ENCODE results near the gene TBATA.

The TBATA gene

DNA sequence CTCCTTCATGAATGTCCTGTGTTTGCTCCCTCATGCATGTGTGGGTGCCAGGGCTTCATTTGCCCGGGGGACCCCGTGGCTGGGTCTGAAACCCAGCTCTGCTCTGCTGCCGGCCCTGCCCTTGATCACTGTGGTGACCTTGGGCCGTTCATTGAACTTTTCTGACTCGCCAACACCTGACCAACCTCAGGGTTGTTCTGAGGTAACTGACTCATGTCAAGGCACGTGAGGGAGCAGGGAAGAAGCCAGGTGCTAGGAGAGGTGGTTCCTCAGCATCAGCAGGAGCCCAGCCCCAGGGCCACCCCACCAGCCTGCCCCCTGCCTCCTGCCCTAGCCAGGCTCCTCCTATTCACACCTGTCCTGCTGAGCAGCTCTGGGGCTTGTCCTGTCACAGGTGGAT lies 47.9 kb downstream of the TBATA start:
- TF ChIP-seq FOXP2 (optimal IDR thresholded peaks at IDR 0.05; ENCODE audit: borderline replicate concordance, extremely low read depth, extremely low read length, insufficient read depth) (no peak), POLR2AphosphoS5 (IDR thresholded peaks at IDR 0.05; ENCODE audit: low read depth, low read length) (no peak), TAF1 (IDR thresholded peaks at IDR 0.05; ENCODE audit: borderline replicate concordance, insufficient read depth, low read length) (no peak), SIN3A (IDR thresholded peaks at IDR 0.05; ENCODE audit: borderline replicate concordance, insufficient read depth, low read length) (no peak)
- TF ChIP-seq, protein P1, sequence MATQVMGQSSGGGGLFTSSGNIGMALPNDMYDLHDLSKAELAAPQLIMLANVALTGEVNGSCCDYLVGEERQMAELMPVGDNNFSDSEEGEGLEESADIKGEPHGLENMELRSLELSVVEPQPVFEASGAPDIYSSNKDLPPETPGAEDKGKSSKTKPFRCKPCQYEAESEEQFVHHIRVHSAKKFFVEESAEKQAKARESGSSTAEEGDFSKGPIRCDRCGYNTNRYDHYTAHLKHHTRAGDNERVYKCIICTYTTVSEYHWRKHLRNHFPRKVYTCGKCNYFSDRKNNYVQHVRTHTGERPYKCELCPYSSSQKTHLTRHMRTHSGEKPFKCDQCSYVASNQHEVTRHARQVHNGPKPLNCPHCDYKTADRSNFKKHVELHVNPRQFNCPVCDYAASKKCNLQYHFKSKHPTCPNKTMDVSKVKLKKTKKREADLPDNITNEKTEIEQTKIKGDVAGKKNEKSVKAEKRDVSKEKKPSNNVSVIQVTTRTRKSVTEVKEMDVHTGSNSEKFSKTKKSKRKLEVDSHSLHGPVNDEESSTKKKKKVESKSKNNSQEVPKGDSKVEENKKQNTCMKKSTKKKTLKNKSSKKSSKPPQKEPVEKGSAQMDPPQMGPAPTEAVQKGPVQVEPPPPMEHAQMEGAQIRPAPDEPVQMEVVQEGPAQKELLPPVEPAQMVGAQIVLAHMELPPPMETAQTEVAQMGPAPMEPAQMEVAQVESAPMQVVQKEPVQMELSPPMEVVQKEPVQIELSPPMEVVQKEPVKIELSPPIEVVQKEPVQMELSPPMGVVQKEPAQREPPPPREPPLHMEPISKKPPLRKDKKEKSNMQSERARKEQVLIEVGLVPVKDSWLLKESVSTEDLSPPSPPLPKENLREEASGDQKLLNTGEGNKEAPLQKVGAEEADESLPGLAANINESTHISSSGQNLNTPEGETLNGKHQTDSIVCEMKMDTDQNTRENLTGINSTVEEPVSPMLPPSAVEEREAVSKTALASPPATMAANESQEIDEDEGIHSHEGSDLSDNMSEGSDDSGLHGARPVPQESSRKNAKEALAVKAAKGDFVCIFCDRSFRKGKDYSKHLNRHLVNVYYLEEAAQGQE (IDR thresholded peaks at IDR 0.05; ENCODE audit: insufficient read depth in 1 of 2, low read depth in 2 of 2, low read length in 2 of 2) = no peak

DNA sequence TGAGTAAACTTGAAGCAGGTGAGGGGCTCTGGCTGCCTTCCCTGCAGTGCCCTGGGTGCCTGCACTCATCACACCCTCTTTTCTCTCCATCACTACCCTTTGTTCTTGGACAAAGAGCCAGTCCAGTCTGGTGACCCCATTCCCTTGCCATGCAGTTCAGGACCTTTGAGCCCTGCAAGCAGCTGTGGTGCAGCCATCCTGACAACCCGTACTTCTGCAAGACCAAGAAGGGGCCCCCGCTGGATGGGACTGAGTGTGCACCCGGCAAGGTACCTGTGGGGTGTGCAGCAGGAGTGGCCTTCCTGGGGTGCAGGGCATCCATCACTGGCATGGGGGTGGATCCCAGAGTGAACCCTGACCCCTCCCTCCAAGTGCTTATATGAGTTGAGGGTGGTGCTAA lies 48.7 kb downstream of the TBATA start:
- TF ChIP-seq FOXP2 (optimal IDR thresholded peaks at IDR 0.05; ENCODE audit: borderline replicate concordance, extremely low read depth, extremely low read length, insufficient read depth) (no peak), TAF1 (IDR thresholded peaks at IDR 0.05; ENCODE audit: borderline replicate concordance, insufficient read depth, low read length) (no peak), SIN3A (IDR thresholded peaks at IDR 0.05; ENCODE audit: borderline replicate concordance, insufficient read depth, low read length) (no peak), POLR2AphosphoS5 (IDR thresholded peaks at IDR 0.05; ENCODE audit: low read depth, low read length) (no peak)
- TF ChIP-seq, protein P1 (IDR thresholded peaks at IDR 0.05; ENCODE audit: insufficient read depth in 1 of 2, low read depth in 2 of 2, low read length in 2 of 2) = no peak

DNA sequence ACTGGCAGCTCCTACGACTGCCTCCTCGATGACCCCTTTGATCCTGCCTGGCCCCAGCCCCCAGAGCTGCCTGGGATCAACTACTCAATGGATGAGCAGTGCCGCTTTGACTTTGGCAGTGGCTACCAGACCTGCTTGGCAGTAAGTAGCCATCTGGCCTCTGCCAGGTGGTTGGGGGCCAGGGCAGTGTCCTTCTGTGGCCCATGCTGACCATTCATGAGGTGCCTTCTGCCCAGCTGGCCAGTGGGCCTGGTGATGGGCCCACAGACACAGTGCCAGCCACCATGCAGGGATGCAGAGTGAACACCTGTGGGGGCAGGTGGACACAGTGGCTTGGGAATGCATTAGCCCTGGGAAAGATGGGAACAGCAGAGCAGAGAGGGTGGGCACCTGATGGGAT lies 50.0 kb downstream of the TBATA start:
- TF ChIP-seq, protein P1 (IDR thresholded peaks at IDR 0.05; ENCODE audit: insufficient read depth in 1 of 2, low read depth in 2 of 2, low read length in 2 of 2) = no peak
- TF ChIP-seq POLR2AphosphoS5 (IDR thresholded peaks at IDR 0.05; ENCODE audit: low read depth, low read length) = no peak
- no peak for TF ChIP-seq FOXP2 (optimal IDR thresholded peaks at IDR 0.05; ENCODE audit: borderline replicate concordance, extremely low read depth, extremely low read length, insufficient read depth)
- no peak for TF ChIP-seq SIN3A (IDR thresholded peaks at IDR 0.05; ENCODE audit: borderline replicate concordance, insufficient read depth, low read length)
- no peak for TF ChIP-seq TAF1 (IDR thresholded peaks at IDR 0.05; ENCODE audit: borderline replicate concordance, insufficient read depth, low read length)

DNA sequence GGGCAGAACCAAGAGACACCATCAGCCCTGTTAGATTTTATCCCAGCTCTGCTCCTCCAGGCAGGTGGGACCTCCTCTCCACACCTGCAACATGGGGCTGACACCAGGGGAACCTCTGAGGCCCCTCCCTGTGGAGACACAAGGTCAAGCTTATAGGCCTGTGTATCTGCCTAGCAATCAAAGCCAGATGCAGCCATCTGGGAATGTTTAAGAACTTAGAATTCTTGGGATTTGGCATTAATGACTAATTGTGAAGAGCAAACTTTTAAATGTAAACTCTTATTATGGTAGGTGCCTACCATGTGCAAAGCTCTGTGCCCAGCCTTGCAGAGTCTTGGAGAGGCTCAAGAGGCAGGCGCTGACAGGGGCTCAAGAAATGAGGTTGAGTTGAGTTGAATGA lies 52.1 kb downstream of the TBATA start:
- no peak for TF ChIP-seq FOXP2 (optimal IDR thresholded peaks at IDR 0.05; ENCODE audit: borderline replicate concordance, extremely low read depth, extremely low read length, insufficient read depth)
- no peak for TF ChIP-seq TAF1 (IDR thresholded peaks at IDR 0.05; ENCODE audit: borderline replicate concordance, insufficient read depth, low read length)
- TF ChIP-seq, protein P1 (IDR thresholded peaks at IDR 0.05; ENCODE audit: insufficient read depth in 1 of 2, low read depth in 2 of 2, low read length in 2 of 2) = no peak
- no peak for TF ChIP-seq POLR2AphosphoS5 (IDR thresholded peaks at IDR 0.05; ENCODE audit: low read depth, low read length)
- no peak for TF ChIP-seq SIN3A (IDR thresholded peaks at IDR 0.05; ENCODE audit: borderline replicate concordance, insufficient read depth, low read length)

DNA sequence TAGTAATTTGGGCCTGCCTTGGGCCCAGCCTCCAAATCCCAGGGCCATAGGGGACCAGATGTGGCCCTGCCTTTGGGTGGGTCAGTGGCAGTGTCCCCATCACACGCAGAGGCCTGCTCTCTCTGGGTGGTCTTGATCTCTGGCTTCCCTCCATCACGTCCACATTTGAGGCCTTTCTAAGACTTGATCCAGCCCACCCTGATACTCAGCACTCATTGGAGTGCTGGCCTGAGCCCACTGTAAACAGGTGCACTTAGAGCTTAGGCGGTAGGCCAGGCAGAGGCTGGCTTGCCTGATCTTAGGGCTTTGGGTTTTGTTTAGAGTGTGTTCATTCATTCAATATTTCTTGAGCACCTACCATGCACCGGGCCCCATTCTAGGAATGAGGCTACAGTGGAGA lies 52.6 kb downstream of the TBATA start:
- no peak for TF ChIP-seq POLR2AphosphoS5 (IDR thresholded peaks at IDR 0.05; ENCODE audit: low read depth, low read length)
- no peak for TF ChIP-seq SIN3A (IDR thresholded peaks at IDR 0.05; ENCODE audit: borderline replicate concordance, insufficient read depth, low read length)
- TF ChIP-seq, protein P1 (IDR thresholded peaks at IDR 0.05; ENCODE audit: insufficient read depth in 1 of 2, low read depth in 2 of 2, low read length in 2 of 2) = no peak
- TF ChIP-seq FOXP2 (optimal IDR thresholded peaks at IDR 0.05; ENCODE audit: borderline replicate concordance, extremely low read depth, extremely low read length, insufficient read depth) = no peak
- TF ChIP-seq TAF1 (IDR thresholded peaks at IDR 0.05; ENCODE audit: borderline replicate concordance, insufficient read depth, low read length) = no peak

All from PFSK-1 (cell line).